CD4-positive, alpha-beta T cell (primary cell): Measurements from ENCODE around the gene ATP7A. TPM values are rescaled to one million over a fixed set of nuclear protein-coding genes. Genes with fewer than 3 reads are reported as not detected.
A peak's percentile ranks its signal among the peaks of the same experiment; 100 is the strongest.
"Not testable (repeated sequence)": the region's sequence is repeated elsewhere in the genome, so short reads cannot be mapped to it uniquely, and the experiment has no call there.

ENCODE experiments used
- ATAC-seq: fragments of 200-7000 bp; cut with Tn5 transposase; one replicate; pipeline ENCODE4 v1.10.0; 2022; ENCODE audit warnings: mild to moderate bottlenecking; ENCODE audit not compliant: poor library complexity
- CTCF ChIA-PET: fragments of 350-600 bp; sonication (Branson Sonifier 250); formaldehyde crosslinking; loops from one replicate; lab custom pipeline; 2021; ENCODE audit warnings: antibody characterized with exemption, inconsistent platforms; lab: Charles Lee
- POLR2A ChIA-PET: fragments of 350-600 bp; sonication (Branson Sonifier 250); formaldehyde crosslinking; loops from one replicate; lab custom pipeline; 2021; ENCODE audit warnings: antibody characterized with exemption, inconsistent platforms; lab: Charles Lee
- DNase-seq, 14 experiments: peaks; one replicate each; pipeline ENCODE4 v3.0.0-alpha.2; 2013 to 2020; ENCODE audit warnings: mixed read lengths in 2 of 14
- H3K27ac ChIP-seq, 2 donors: one replicate each; pipeline versions ENCODE4 v1.5.1 to v1.7.0; 2013; ENCODE audit warnings: low read length in 2 of 2, low read depth in 1 of 2, mild to moderate bottlenecking in 1 of 2
- H3K27me3 ChIP-seq, 2 experiments: 1 replicate in 1 of 2; 2 replicates in 1 of 2; pipeline versions ENCODE4 v1.6.1 to v1.7.0; 2013; ENCODE audit warnings: low read length in 2 of 2, control low read depth in 1 of 2, mild to moderate bottlenecking in 1 of 2, moderate library complexity in 1 of 2; ENCODE audit not compliant: insufficient read depth in 2 of 2, control insufficient read depth in 1 of 2
- H3K36me3 ChIP-seq: one replicate; pipeline ENCODE4 v1.6.1; 2013; ENCODE audit warnings: low read length, control low read depth; ENCODE audit not compliant: insufficient read depth
- H3K4me1 ChIP-seq: one replicate; pipeline ENCODE4 v1.6.1; 2013; ENCODE audit warnings: low read length, control low read depth; ENCODE audit not compliant: insufficient read depth
- H3K4me3 ChIP-seq: one replicate; pipeline ENCODE4 v1.5.1; 2013; ENCODE audit warnings: mild to moderate bottlenecking, low read length, moderate library complexity
- H3K9me3 ChIP-seq, 2 experiments: 1 replicate in 1 of 2; 2 replicates in 1 of 2; pipeline versions ENCODE4 v1.6.1 to v1.7.0; 2013; ENCODE audit warnings: low read length in 2 of 2, mild to moderate bottlenecking in 2 of 2, control low read depth in 1 of 2, moderate library complexity in 1 of 2; ENCODE audit not compliant: control insufficient read depth in 1 of 2, insufficient read depth in 1 of 2
- H3K27ac Mint-ChIP-seq: one replicate; pipeline ENCODE4 v1.8.0; 2020; ENCODE audit warnings: mixed read lengths
- H3K27me3 Mint-ChIP-seq: one replicate; pipeline ENCODE4 v1.8.0; 2021; ENCODE audit warnings: mixed read lengths
- H3K36me3 Mint-ChIP-seq: one replicate; pipeline ENCODE4 v1.8.0; 2021; ENCODE audit warnings: low read depth, mixed read lengths
- H3K4me1 Mint-ChIP-seq: one replicate; pipeline ENCODE4 v1.8.0; 2021; ENCODE audit warnings: low read depth, mixed read lengths
- H3K4me3 Mint-ChIP-seq: one replicate; pipeline ENCODE4 v1.8.0; 2020; ENCODE audit warnings: mild to moderate bottlenecking, mixed read lengths
- H3K9me3 Mint-ChIP-seq: one replicate; pipeline ENCODE4 v1.8.0; 2020; ENCODE audit warnings: mixed read lengths
- intact Hi-C, 2 experiments: fragments of 100-400 bp; cut with DNase I in 1 of 2; cut with micrococcal nuclease in 1 of 2; formaldehyde crosslinking; loops; one replicate each; pipeline versions ENCODE4 v1.15.1 to v1.9.0; 2023 to 2025; cut with DNase I, micrococcal nuclease
- total RNA-seq, 174 experiments: library from RNA in 2 of 174; stranded (reverse) in 2 of 174; gene quantifications; one replicate each; pipeline ENCODE4 v1.2.3 and lab custom pipeline; 2021 to 2026
- TF ChIP-seq, protein P1 (sequence below): fragments of 200-600 bp; IDR thresholded peaks from one replicate; pipeline ENCODE4 v1.8.0; 2022; ENCODE audit warnings: antibody characterized with exemption, mild to moderate bottlenecking

Gene ATP7A
- total RNA-seq, 2 experiments from 2014 or later: 12.1 to 12.8 TPM

DNA sequence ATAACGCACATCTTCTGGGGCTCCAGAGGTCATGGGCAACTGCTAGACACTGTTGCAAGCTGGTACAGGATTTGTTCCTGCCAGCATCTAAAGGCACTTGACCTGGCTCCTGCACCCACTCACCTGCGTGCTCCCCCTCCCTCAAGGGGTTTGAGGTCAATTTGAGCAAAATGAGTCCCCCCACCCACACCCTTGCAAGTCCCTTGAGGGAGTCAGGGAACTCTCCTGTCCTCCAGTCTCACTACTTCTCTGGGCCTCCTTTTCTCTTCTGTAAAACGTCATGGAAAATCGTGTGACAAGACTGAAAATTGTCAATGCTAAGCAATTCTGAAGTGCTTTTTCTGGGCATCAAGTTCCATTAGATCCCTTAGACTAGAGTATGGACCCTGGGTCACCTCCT is 153.7 kb downstream of the ATP7A start:
- Mint-ChIP-seq H3K4me1 (no peaks in the 10 kb centered on the region), H3K9me3 (no peaks in the 10 kb centered on the region), H3K27ac (no peak overlapping the region), H3K4me3 (no peak overlapping the region), H3K36me3 (no peaks in the 10 kb centered on the region), H3K27me3 (no peaks in the 10 kb centered on the region)
- TF ChIP-seq, protein P1, sequence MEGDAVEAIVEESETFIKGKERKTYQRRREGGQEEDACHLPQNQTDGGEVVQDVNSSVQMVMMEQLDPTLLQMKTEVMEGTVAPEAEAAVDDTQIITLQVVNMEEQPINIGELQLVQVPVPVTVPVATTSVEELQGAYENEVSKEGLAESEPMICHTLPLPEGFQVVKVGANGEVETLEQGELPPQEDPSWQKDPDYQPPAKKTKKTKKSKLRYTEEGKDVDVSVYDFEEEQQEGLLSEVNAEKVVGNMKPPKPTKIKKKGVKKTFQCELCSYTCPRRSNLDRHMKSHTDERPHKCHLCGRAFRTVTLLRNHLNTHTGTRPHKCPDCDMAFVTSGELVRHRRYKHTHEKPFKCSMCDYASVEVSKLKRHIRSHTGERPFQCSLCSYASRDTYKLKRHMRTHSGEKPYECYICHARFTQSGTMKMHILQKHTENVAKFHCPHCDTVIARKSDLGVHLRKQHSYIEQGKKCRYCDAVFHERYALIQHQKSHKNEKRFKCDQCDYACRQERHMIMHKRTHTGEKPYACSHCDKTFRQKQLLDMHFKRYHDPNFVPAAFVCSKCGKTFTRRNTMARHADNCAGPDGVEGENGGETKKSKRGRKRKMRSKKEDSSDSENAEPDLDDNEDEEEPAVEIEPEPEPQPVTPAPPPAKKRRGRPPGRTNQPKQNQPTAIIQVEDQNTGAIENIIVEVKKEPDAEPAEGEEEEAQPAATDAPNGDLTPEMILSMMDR: no peak
- no peak for DNase-seq
- no peaks in the 10 kb centered on the region for H3K4me1 ChIP-seq
- CTCF ChIA-PET: no interaction called here
- H3K27me3 ChIP-seq: no peaks in the 10 kb centered on the region
- H3K27ac ChIP-seq: no peak overlapping the region
- intact Hi-C loops: no loop called here
- H3K36me3 ChIP-seq: no peaks in the 10 kb centered on the region
- no peaks in the 10 kb centered on the region for H3K9me3 ChIP-seq
- no peak overlapping the region for H3K4me3 ChIP-seq
- POLR2A ChIA-PET: no interaction called here
- no peak for ATAC-seq

DNA sequence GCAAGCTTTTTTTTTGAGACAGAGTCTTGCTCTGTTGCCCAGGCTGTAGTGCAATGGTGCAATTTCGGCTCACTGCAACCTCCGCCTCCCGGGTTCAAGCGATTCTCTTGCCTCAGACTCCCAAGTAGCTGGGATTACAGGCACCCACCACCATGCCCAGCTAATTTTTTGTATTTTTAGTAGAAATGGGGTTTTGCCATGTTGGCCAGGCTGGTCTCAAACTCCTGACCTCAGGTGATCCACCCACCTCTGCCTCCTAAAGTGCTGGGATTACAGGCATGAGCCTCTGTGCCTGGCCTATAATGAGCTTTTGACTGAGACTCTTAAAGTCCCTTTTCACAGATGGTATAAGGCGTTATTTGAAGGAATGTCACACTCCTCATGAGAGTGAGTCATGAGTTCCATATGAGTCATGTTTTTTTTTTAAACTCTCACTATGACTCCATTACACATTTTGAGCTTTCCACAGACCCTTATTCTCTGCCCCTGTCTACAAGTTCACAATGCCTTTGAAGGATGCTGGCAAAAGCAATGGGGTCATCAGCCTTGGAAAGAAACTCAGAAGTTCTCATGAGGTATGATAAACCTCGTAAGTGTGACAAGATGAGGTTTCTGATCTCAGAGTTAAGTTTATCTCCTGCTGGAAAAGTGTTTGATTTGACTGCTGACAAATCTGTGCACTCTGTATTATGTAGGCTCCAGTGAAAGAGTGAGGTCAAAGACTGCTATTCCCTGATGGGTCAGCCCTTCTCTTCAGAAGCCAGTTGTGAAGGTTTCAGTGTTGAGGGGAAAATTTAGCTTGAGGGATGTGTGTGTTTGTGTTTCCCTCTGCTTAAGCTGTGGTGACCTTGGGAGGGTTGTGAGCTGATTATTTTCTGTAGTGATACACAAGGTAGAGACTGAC is 154.5 kb downstream of the ATP7A start:
- H3K4me1 Mint-ChIP-seq, H3K4me3 Mint-ChIP-seq, H3K27ac Mint-ChIP-seq, H3K27me3 ChIP-seq, H3K36me3 Mint-ChIP-seq, POLR2A ChIA-PET, H3K9me3 ChIP-seq, H3K27ac ChIP-seq, H3K9me3 Mint-ChIP-seq, H3K27me3 Mint-ChIP-seq, H3K4me1 ChIP-seq, intact Hi-C loops, H3K36me3 ChIP-seq, ATAC-seq, CTCF ChIA-PET, H3K4me3 ChIP-seq: not testable (repeated sequence)
- DNase-seq: peak in 2 of 14 experiments; percentile 0

DNA sequence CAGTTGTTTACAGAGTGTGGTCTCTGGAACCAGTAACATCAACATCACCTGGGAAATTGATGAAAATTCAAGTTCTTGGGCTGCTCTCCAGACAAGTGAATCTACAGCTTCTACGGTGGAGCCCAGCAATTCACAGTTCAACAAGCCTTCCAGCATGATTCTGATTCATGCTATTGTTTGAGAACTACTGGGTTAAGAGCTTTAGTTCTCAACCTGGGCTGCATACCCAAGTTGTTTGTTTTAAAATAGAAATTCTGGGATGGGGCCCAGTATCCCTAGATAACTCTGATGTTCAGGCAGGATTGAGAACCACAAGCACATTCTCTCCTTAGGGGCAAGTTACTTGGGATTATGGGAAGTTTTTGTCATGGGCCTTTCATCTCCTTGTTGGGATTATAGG is 155.6 kb downstream of the ATP7A start:
- Mint-ChIP-seq H3K27ac (no peak overlapping the region), H3K4me3 (no peak overlapping the region), H3K9me3 (no peaks in the 10 kb centered on the region), H3K36me3 (no peaks in the 10 kb centered on the region), H3K4me1 (no peaks in the 10 kb centered on the region), H3K27me3 (no peaks in the 10 kb centered on the region)
- ChIA-PET CTCF (no interaction called here), POLR2A (no interaction called here)
- no peaks in the 10 kb centered on the region for H3K4me1 ChIP-seq
- ATAC-seq: no peak
- intact Hi-C loops: no loop called here
- H3K36me3 ChIP-seq: no peaks in the 10 kb centered on the region
- no peak overlapping the region for H3K4me3 ChIP-seq
- no peaks in the 10 kb centered on the region for H3K9me3 ChIP-seq
- no peak for DNase-seq
- no peak overlapping the region for H3K27ac ChIP-seq
- no peaks in the 10 kb centered on the region for H3K27me3 ChIP-seq
- TF ChIP-seq, protein P1: no peak
